CD4-positive, alpha-beta T cell treated with Interferon alpha-2 for 1 hour (primary cell): ENCODE results near the gene CATSPERZ.
"Not testable (repeated sequence)": the region's sequence is repeated elsewhere in the genome, so short reads cannot be mapped to it uniquely, and the experiment has no call there.

Experiments
- DNase-seq, 2 donors: peaks; one replicate each; pipeline ENCODE4 v3.0.0-alpha.2; 2020 to 2022

CATSPERZ gene

DNA sequence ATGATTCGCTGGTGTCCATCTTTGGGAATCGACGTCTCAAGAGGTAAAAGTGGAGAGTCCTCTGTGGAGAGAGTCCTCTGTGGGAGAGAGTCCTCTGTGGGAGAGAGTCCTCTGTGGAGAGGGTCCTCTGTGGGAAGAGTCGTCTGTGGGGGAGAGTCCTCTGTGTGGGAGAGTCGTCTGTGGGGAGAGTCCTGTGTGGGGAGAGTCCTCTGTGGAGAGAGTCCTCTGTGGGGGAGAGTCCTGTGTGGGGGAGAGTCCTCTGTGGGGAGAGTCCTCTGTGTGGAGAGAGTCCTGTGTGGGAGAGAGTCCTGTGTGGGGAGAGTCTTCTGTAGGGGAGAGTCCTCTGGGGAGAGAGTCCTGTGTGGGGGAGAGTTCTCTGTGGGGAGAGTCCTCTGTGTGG lies 20.9 kb downstream of the CATSPERZ start:
- DNase-seq: no peak

DNA sequence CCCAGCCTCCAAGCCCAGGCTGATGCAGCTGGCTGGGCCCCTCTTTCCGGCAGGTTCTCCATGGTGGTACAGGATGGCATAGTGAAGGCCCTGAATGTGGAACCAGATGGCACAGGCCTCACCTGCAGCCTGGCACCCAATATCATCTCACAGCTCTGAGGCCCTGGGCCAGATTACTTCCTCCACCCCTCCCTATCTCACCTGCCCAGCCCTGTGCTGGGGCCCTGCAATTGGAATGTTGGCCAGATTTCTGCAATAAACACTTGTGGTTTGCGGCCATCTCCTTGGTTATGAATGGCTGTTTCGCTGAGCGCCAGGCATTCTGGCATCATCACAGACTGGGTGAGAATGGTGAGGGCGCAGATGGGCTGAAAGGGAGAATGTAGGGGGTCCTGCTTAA lies 21.4 kb downstream of the CATSPERZ start:
- no peak for DNase-seq

DNA sequence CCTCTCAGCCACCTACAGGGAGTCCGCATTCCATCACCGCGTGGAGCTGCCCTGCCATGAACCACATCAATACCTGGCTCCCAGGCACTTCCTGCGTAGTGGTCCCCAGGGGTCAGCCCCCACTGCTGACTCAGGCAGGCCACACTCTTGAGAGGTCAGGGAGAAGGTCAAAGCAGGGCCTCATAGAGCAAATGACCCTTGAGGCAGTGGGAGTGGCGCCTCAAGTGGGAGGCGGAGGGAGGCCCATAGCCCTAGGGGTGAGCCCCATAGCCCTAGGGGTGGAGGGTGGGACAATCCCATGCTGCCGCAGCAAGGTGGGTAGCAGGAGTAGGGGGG lies 22.7 kb downstream of the CATSPERZ start:
- no peak for DNase-seq

GRCh38 chr11:64323373-64323772 lies 23.2 kb downstream of the CATSPERZ start:
- DNase-seq: no peak

DNA sequence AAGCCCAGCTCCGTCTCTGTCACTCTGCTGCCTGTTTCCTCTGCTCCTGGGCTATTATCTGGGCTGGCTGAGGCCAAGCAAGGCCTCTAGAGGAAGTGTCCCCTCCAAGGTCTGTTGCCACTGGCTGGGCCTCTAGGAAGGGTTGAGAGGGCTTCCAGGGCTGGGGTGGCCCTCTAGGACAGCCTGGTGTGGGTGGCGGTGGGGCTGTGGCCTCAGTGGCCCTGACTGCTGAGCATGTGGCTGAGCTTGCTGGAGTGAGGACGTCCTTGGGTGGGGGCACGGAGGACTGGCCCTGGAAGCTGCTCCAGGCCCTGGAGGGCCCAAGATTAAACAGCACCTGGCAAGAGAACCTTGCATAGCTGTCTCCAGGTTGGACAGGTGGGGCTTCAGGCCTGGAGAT lies 23.8 kb downstream of the CATSPERZ start:
- DNase-seq: not testable (repeated sequence)

GRCh38 chr11:64324692-64325469 lies 24.7 kb downstream of the CATSPERZ start:
- no peak for DNase-seq

GRCh38 chr11:64327375-64327774 lies 27.2 kb downstream of the CATSPERZ start:
- DNase-seq: no peak

DNA sequence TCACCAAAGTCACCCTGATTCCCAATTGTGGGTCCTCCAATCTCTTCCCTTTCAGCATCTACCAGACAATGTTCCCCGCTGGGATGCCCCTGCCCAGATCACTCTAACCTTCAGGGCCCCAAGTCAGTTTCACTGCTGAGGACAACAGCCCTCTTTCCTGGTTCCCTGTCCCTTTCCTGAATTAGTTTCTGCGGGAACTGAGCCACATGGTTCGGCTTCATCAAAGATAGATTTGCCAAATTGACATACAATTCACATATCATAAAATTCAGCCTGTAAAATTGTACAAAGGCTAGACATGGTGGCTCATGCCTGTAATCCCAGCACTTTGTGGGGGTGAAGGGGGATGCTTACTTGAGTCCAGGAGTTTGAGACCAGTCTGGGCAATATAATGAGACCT lies 27.8 kb downstream of the CATSPERZ start:
- no peak for DNase-seq

- DNase-seq: no peak
Observed at GRCh38 chr11:64330888-64331287, 30.7 kb downstream of the CATSPERZ start.

GRCh38 chr11:64331569-64332371 lies 31.6 kb downstream of the CATSPERZ start:
- peak; percentile 75 to 80 for DNase-seq

- no peak for DNase-seq
Observed at GRCh38 chr11:64333556-64333955, 33.4 kb downstream of the CATSPERZ start.

DNA sequence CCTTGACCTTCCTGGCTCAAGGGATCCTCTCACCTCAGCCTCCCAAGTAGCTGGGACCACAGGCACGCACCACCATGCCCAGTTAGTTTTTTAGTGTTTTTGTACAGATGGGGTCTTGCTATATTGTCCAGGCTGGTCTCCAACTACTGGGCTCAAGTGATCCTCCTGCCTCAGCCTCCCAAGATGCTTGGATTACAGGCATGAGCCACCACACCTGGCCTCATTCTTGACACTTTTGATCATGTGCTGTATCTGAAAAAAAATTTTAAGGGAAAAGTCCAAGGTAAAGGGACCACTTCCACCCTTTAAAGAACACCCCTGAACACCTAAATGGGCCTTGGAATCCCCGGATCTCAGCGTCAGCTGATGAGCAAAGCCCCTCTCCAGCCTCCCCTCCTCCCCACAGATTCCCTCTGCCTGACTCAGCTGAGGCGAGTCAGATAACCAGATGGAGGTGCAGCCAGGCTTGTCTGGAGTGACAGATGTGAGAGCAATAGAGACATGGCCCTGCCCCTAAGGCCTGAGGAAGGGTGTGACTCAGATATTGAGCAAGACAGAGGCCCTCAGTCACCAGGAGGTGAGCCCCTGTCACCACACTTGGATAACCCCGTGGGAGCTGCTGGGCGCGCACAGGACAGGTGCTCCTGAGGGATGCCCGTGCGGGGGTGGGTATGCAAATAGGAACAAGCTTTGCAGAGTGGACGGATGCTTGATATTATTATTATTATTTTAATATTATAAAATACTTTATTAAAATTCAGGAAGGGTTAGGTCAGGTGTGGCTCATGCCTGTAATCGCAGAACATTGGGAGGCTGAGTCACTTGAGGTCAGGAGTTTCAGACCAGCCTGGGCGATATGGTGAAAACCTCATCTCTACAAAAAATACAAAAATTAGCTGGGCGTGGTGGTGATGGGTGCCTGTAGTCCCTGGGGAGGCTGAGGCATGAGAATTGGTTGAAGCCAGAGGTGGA lies 34.9 kb downstream of the CATSPERZ start:
- DNase-seq: peak in 1 of 2 donors; percentile 66

DNA sequence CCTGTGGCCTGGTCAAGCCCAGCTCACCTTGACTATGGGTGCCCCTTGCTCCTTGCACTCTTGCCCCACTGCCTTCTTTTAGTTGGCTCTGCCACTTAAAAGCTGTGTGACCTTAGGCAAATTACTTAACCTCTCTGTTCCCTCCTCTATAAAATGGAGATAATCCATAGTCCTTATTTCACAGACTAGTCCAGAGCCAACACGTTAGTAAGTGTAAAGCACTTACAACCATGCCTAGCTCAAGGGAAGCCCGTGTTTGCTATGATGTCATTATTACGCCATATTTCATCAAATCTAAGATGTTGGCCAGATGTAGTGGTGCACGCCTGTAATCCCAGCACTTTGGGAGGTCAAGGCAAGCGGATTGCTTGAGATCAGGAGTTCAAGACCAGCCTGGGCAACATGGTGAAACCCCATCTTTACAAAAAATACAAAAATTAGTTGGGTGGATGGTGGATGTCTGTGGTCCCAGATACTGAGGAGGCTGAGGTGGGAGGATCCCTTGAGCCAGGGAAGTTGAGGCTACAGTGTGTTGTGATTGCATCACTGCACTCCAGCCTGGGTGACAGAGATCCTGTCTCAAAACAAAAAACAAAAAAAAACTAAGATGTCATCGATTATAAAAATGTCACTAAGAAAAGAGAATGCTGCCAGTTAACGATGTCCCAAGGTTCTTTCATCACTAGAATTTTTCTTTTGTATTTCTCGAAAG lies 37.5 kb downstream of the CATSPERZ start:
- DNase-seq: no peak

DNA sequence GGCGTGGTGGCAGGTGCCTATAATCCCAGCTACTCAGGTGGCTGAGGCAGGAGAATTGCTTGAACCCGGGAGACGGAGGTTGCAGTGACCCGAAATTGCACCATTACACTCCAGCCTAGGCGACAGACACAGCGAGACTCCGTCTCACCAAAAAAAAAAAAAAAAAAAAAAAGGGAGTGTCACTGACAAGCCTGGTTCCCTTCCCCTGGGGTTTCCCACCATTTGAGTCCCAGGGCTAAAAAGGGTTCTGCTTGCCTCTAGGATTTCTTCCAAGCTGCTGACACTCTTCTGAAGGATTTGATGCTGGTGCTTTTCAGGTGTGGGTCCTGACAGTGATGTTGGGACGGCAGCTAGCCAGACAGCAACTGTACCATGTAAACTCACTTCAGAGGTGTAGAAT lies 38.6 kb downstream of the CATSPERZ start:
- no peak for DNase-seq

DNA sequence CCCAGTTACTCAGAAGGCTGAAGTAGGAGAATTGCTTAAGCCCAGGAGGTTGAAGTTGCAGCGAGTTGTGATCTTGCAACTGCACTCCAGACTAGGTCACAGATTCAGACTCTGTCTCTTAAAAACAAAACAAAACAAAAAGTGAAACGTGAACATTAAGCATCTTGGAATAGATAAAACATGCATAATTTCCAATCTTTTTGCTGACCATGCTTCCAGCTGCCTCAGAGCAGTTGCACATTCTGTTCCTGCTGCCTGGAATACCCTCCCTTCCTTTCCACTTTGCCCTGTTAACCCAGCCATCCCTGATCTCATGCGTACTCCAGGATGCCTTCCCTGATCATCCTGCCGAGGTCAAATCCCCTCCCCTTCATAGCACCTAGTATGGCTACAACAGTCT lies 39.1 kb downstream of the CATSPERZ start:
- no peak for DNase-seq

GRCh38 chr11:64339754-64340408 lies 39.7 kb downstream of the CATSPERZ start, which contains the start of gene CCDC88B:
Gene CCDC88B, plus strand, starts transcription at chr11:64340204. Its CDS starts 63 bp downstream, at chr11:64340267.
- DNase-seq: peak; percentile 91

GRCh38 chr11:64340671-64341335 lies 40.6 kb downstream of the CATSPERZ start:
- DNase-seq: peak; percentile 77

GRCh38 chr11:64341429-64341828 lies 41.3 kb downstream of the CATSPERZ start:
- no peak for DNase-seq

DNA sequence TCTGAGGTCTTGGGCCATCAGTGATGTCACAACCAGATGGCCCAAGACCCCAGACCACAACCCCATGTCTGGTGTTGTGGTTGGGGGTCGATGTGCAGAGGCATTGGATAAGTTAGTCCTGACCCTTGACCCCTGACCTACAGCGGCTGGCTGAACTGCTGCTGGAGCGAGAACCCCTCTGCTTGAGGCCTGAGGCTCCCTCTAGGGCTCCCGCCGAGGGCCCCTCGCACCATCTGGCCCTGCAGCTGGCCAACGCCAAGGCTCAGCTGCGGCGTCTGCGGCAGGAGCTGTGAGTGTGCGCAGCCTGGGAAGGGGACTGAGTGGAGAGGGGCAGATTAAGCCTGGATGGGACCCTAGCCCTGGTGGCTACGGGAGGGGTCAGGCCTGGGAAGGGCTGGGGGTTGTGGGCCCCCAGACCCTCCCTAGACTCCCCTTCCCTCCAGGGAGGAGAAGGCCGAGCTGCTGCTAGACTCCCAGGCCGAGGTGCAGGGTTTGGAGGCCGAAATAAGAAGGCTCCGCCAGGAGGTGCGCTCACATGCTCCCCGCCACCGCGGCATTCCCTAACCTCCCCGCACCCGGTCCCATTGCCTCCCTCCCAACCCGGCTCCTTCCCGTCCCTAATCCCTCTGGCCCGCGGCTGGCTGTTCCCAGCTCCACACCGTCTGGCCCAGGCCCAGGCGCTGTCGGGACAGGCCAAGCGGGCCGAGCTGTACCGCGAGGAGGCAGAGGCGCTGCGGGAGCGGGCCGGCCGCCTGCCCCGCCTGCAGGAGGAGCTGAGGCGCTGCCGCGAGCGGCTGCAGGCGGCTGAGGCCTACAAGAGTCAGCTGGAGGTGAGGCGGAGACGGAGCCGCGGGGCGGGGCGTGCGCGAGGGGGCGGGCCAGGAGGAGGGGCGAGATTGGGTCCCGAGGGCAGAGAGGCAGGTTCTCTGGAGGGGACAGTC lies 42.0 kb downstream of the CATSPERZ start:
- DNase-seq: peak; percentile 89 to 93
